Suppressor macrophage (primary cell): ENCODE data around the gene TBC1D1.
"Not testable (repeated sequence)": the region's sequence is repeated elsewhere in the genome, so short reads cannot be mapped to it uniquely, and the experiment has no call there.

Experiments used
- DNase-seq, 4 experiments: peaks; one replicate each; pipeline ENCODE4 v3.0.0-alpha.2; 2020 to 2022

Gene TBC1D1

GRCh38 chr4:37891260-37892159 is 626 bp downstream of the TBC1D1 start:
- peak; percentile 22 to 69 (median 54) for DNase-seq

DNA sequence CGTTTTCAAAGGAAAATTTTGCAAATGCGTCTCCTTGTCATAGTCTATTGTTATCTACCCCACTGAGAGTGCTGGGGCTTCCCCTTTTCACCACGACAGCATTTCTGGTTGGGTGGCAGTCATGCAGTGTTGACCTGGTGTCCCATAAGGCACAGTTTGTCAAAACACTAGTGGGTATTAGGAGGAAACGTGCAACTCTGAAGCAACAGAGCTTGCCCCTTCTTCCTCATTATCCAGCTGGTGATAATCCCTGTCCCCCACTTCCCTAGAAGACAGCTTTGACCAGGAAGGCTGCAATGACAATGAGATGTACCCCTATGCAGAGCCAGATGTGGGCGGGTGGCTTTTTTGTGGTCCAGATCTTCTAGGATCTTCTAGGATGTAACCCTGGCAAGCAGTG is 1.8 kb downstream of the TBC1D1 start:
- DNase-seq = peak; percentile 64 to 84 (median 78)

- no peak for DNase-seq
These were observed 2.3 kb downstream of the TBC1D1 start for GRCh38 chr4:37893164-37893563.

- no peak for DNase-seq
These were observed 4.4 kb downstream of the TBC1D1 start for GRCh38 chr4:37895271-37895670.

DNA sequence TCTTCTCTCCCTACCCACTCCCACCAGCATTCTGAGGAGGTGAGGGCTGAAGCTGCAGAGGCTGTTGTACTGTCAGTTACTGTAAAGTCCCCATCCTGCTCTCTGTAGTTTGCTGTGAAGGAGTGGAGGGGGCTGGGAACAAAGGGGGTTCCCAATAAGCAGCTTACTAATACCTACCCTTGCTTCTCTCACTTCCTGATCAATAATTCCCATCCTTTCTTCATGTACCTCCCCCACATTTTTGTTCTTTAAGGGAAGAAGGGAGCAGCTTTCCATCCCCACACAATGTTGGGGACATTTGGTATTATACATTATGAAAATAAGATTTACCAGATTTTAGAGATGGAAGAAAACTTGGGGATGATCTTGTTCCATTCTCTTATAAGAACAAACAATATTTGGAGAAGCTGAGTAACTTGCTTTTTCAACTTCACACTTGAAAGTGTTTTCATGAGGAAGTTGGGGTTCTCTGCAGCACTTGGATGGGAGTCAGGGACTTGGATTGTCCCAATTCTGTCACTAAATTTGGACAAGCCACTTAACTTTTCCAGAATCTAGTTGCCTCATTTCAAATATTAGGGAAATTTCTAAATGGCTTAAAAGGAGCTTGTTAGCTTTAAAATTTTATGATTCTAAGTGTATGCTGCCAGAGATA is 5.4 kb downstream of the TBC1D1 start:
- peak in 3 of 4 experiments; percentile 25 to 51 (median 46) for DNase-seq

GRCh38 chr4:37902212-37902611 is 11.3 kb downstream of the TBC1D1 start:
- DNase-seq = no peak

GRCh38 chr4:37902738-37903693 is 12.1 kb downstream of the TBC1D1 start:
- no peak for DNase-seq

DNA sequence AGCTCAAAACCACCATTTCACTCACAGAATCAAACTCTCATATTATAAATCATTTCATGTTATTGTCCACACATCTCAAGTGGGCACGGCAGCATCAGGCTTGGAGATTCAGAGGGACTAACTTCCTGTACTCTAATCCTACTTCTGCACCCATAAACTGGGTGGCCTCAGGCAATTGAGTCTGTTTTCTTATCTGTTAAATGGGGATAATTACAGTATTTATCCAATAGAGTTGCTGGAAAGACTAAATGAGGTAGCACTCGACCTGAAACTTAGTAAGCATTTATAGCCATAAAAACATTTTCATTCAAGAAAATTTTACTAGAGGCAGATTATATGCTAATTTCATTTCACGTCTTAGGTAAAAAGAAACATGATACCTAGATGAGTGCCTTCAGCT is 13.0 kb downstream of the TBC1D1 start:
- no peak for DNase-seq

- DNase-seq = no peak
These were observed 13.9 kb downstream of the TBC1D1 start for GRCh38 chr4:37904824-37905223.

DNA sequence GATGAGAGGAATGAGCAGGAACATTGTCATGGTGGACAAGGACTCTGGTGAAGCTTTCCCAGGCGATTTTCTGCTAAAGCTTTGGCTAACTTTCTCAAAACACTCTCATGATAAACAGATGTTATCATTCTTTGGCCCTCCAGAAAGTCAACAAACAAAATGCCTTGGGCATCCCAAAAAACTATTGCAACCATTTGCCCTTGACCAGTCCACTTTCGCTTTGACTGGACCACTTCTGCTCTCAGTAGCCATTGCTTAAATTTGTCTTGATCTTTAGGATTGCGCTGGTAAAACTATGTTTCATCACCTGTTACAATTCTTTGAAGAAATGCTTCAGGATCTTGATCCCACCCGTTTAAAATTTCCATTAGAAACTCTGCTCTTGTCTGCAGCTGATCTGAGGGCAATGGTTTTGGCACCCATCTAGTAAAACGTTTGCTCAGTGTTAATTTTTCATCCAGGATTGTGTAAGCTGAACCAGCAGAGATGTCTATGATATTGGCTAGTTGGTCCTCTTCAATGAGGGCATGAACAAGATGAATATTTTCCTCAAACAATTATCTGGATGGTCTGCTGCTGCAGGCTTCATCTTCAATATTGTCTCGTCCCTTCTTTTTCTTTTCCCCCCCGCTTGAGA is 14.8 kb downstream of the TBC1D1 start:
- DNase-seq = no peak

GRCh38 chr4:37908488-37909331 is 17.8 kb downstream of the TBC1D1 start:
- DNase-seq = peak; percentile 75 to 87 (median 80)

DNA sequence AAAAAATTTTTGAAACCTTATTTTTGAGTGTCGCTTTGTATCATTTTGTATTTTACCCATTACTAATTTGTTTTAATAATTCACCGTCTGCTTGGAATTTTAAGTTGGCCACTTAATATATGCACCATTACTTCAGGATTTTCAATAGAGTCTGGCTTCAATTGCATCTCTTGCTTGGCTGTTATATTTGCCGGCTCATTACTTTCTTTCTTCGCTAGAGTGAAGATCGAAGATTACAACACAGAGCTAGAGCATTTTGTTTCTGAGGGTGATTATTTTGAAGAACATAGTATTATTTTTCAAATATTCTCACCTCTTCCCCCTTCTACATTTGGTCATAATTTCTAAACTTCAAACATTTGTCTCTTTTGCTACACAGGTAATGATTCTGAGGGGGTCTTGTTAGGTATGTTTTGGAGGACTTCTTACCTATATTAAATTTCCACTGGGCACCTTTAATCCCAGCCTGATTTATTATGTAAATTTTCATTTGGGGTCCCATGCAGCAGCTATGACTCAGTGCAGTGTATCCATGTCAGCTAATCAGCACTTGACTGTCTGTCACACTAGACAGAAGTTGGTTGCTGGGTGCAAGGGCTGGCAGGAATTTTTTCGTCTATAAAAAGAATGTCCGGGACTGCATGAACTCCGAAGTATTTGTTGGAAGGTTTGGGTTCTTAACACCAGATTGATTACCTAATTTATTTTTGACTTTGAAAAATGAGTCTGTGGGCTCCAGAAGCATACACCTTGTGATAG is 18.6 kb downstream of the TBC1D1 start:
- DNase-seq = no peak

DNA sequence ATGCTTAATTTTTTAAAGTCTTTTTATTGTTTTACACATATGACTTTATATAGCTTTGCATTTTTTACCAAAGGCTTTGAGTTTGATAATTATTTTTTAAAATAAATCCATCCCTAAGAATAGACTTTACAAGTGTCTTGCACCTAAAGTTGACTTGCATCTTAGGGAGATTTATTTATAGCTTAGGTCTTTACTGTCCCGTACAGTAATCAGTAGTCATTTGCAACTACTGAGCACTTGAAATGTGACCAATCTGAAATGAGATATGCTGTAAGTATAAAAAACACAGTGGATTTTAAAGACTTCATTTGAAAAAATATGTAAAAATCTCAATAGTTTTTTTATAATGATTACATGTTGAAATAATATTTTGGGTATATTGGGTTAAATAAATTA is 19.2 kb downstream of the TBC1D1 start:
- DNase-seq = no peak

DNA sequence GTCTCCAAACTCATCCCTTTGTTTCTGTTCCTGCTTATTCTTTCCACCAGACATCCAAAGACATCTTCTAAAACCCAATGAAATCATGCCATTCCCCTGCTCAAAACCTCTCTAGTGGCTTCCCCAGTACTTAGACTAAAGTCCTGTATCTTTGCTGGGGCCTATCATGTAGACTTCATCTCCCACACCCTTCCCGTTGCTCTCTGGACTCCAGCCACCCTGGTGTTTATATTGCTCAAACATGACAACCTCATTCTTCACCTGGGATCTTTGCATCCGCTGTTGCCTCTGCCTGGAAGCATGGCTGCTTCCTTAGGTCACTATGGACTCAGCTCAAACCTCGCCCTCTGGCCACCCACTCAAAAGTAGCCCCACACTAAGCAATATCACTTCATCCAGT is 23.7 kb downstream of the TBC1D1 start:
- no peak for DNase-seq

GRCh38 chr4:37917388-37917787 is 26.5 kb downstream of the TBC1D1 start:
- DNase-seq = no peak

DNA sequence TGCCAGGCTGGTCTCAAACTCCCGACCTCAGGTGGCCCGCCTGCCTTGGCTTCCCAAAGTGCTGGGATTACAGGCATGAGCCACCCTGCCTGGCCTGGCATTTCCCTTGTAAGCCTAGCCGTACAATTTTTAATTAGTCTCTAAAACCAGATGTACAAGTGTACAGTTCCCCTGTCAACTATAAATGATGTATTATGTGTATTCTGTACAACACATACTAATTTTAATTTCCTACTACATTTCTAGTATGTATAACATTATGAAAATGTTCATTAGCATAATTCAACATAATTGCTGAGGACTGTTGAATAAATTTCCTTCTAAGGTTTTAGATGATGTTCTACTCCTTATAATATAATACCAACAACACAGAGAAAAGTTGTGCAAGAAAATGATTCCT is 27.8 kb downstream of the TBC1D1 start:
- DNase-seq = peak in 1 of 4 experiments; percentile 15

DNA sequence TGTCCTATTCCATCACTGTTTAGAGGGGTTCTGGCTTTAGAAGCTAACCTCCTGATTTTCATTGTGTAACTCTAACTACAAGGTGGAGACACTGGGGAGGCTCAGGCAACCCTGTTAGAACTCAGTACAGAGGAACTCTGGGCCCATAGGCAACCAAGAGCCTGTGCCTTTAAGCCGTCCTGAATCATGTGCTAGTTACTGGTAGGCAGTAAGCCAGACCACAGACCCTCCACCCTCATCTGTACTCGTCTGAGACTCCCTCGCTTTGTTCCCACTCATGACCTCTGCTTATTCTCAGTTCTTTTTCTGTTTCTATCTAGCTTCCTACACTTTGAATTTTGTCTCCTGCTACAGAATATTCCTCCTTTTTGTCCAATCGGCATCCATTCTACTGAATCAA is 31.4 kb downstream of the TBC1D1 start:
- peak; percentile 43 to 75 (median 74) for DNase-seq

DNA sequence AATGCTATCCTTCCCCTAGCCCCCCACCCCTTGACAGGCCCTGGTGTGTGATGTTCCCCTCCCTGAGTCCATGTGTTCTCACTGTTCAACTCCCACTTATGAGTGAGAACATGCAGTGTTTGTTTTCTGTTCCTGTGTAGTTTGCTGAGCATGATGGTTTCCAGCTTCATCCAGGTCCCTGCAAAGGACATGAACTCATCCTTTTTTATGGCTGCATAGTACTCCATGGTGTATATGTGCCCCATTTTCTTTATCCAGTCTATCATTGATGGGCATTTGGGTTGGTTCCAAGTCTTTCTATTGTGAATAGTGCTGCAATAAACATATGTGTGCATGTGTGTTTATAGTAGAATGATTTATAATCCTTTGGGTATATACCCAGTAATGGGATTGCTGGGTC is 32.2 kb downstream of the TBC1D1 start:
- not testable (repeated sequence) for DNase-seq

DNA sequence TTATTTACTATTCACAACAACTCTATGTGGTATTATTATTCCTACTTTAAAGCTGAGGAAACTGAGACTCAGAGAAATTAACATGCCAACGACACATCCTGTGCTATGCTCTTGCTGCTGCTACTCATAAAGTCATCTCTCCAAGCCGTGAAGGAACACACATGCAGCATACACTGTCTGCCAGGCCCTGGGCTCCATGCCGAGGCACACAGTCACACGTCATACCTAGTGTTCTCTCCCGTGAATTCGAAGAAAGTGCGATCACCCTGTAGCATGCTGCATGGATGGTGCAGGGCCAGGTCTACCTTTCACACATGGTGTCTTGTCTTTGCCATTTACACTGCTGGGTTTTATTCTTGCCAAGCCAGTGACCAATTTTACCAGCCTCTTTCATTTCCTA is 34.1 kb downstream of the TBC1D1 start:
- DNase-seq = no peak

DNA sequence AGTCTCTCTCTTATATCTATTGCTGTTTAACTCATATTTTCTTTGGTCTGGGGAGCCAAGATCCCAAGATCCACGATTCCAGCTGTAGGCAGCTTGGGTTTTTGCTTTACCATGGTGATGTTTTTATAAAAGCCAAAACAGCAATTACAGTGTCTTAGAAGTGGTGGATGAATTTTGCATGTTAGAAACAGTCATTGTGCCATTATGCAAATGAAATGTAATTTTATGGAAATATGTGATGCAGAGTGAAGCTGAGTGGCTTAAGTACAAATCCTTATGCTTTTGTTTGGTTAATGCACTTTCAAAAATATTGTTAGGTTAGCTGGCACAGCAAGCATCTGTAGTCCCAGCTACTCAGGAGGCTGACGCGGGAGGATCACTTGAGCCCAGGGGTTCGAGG is 36.5 kb downstream of the TBC1D1 start:
- no peak for DNase-seq
